ENCODE results near the gene LILRB1.
"Not testable (repeated sequence)": the region's sequence is repeated elsewhere in the genome, so short reads cannot be mapped to it uniquely, and the experiment has no call there.

Gene LILRB1

GRCh38 chr19:54594737-54595136 is 35.5 kb upstream of the LILRB1 start:
- H3K79me2 ChIP-seq (ENCODE audit: insufficient read depth, low read length) = no peaks in the 10 kb centered on the region
- H3K9me3 ChIP-seq (ENCODE audit: insufficient read depth, low read depth, low read length) = no peaks in the 10 kb centered on the region
- H3K9ac ChIP-seq (ENCODE audit: low read depth, low read length, poor library complexity, severe bottlenecking) = no peak overlapping the region
- no peak overlapping the region for H2AFZ ChIP-seq (ENCODE audit: low read length)
- H3K4me1 ChIP-seq (ENCODE audit: insufficient read depth, low read length, poor library complexity, severe bottlenecking) = no peaks in the 10 kb centered on the region
- H3K4me3 ChIP-seq (ENCODE audit: low read length, poor library complexity, severe bottlenecking) = no peak overlapping the region
- no peaks in the 10 kb centered on the region for H4K20me1 ChIP-seq (ENCODE audit: insufficient read depth, low read length, poor library complexity, severe bottlenecking)
- no peak overlapping the region for H3K4me2 ChIP-seq (ENCODE audit: low read depth, low read length, poor library complexity, severe bottlenecking)
- no peaks in the 10 kb centered on the region for H3K36me3 ChIP-seq (ENCODE audit: insufficient read depth, low read length)
- H3K27me3 ChIP-seq (ENCODE audit: insufficient read depth, low read length, poor library complexity, severe bottlenecking) = peaks cover 3% of the 10 kb centered on the region
- H3K9me2 ChIP-seq (replicated peaks; ENCODE audit: low read depth, low read length) = no peaks in the 10 kb centered on the region
- TF ChIP-seq EZH2phosphoT487 (IDR thresholded peaks at IDR 0.05; ENCODE audit: borderline replicate concordance) = no peak
- H3F3A ChIP-seq (ENCODE audit: low read depth) = no peaks in the 10 kb centered on the region

DNA sequence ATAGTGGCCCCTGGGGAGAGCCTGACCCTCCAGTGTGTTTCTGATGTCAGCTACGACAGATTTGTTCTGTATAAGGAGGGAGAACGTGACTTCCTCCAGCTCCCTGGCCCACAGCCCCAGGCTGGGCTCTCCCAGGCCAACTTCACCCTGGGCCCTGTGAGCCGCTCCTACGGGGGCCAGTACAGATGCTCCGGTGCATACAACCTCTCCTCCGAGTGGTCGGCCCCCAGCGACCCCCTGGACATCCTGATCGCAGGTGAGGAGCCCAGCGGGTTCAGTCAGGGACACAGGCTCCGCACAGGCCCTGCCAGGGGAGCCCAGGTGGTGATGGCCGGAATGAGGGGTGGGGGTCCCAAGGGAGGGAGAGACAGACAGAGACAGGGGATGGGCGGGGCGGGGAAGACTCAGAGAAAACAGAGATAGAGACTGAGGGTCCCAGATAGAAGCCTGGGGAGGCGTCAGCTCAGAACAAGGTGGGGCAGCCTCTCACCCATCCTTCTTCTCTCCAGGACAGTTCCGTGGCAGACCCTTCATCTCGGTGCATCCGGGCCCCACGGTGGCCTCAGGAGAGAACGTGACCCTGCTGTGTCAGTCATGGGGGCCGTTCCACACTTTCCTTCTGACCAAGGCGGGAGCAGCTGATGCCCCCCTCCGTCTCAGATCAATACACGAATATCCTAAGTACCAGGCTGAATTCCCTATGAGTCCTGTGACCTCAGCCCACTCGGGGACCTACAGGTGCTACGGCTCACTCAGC is 34.4 kb upstream of the LILRB1 start:
- H3K27me3 ChIP-seq (ENCODE audit: insufficient read depth, low read length, poor library complexity, severe bottlenecking); H3K9me2 ChIP-seq (replicated peaks; ENCODE audit: low read depth, low read length); H3K36me3 ChIP-seq (ENCODE audit: insufficient read depth, low read length); H3K4me1 ChIP-seq (ENCODE audit: insufficient read depth, low read length, poor library complexity, severe bottlenecking); H2AFZ ChIP-seq (ENCODE audit: low read length); H3K79me2 ChIP-seq (ENCODE audit: insufficient read depth, low read length); H3K4me2 ChIP-seq (ENCODE audit: low read depth, low read length, poor library complexity, severe bottlenecking); H3K4me3 ChIP-seq (ENCODE audit: low read length, poor library complexity, severe bottlenecking); H3K9ac ChIP-seq (ENCODE audit: low read depth, low read length, poor library complexity, severe bottlenecking); H3K9me3 ChIP-seq (ENCODE audit: insufficient read depth, low read depth, low read length); H4K20me1 ChIP-seq (ENCODE audit: insufficient read depth, low read length, poor library complexity, severe bottlenecking); H3F3A ChIP-seq (ENCODE audit: low read depth): not testable (repeated sequence)

GRCh38 chr19:54600212-54600611 is 30.1 kb upstream of the LILRB1 start:
- no peaks in the 10 kb centered on the region for H3F3A ChIP-seq (ENCODE audit: low read depth)
- H4K20me1 ChIP-seq (ENCODE audit: insufficient read depth, low read length, poor library complexity, severe bottlenecking) = no peaks in the 10 kb centered on the region
- no peak overlapping the region for H3K4me3 ChIP-seq (ENCODE audit: low read length, poor library complexity, severe bottlenecking)
- H3K36me3 ChIP-seq (ENCODE audit: insufficient read depth, low read length) = no peaks in the 10 kb centered on the region
- H3K4me2 ChIP-seq (ENCODE audit: low read depth, low read length, poor library complexity, severe bottlenecking) = no peak overlapping the region
- no peaks in the 10 kb centered on the region for H3K9me2 ChIP-seq (replicated peaks; ENCODE audit: low read depth, low read length)
- no peaks in the 10 kb centered on the region for H3K9me3 ChIP-seq (ENCODE audit: insufficient read depth, low read depth, low read length)
- no peaks in the 10 kb centered on the region for H3K4me1 ChIP-seq (ENCODE audit: insufficient read depth, low read length, poor library complexity, severe bottlenecking)
- H2AFZ ChIP-seq (ENCODE audit: low read length) = no peak overlapping the region
- no peak overlapping the region for H3K9ac ChIP-seq (ENCODE audit: low read depth, low read length, poor library complexity, severe bottlenecking)
- peaks cover 6% of the 10 kb centered on the region for H3K27me3 ChIP-seq (ENCODE audit: insufficient read depth, low read length, poor library complexity, severe bottlenecking)
- TF ChIP-seq, protein P1, sequence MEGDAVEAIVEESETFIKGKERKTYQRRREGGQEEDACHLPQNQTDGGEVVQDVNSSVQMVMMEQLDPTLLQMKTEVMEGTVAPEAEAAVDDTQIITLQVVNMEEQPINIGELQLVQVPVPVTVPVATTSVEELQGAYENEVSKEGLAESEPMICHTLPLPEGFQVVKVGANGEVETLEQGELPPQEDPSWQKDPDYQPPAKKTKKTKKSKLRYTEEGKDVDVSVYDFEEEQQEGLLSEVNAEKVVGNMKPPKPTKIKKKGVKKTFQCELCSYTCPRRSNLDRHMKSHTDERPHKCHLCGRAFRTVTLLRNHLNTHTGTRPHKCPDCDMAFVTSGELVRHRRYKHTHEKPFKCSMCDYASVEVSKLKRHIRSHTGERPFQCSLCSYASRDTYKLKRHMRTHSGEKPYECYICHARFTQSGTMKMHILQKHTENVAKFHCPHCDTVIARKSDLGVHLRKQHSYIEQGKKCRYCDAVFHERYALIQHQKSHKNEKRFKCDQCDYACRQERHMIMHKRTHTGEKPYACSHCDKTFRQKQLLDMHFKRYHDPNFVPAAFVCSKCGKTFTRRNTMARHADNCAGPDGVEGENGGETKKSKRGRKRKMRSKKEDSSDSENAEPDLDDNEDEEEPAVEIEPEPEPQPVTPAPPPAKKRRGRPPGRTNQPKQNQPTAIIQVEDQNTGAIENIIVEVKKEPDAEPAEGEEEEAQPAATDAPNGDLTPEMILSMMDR (conservative IDR thresholded peaks at IDR 0.05; ENCODE audit: low read length) = no peak
- TF ChIP-seq EZH2phosphoT487 (IDR thresholded peaks at IDR 0.05; ENCODE audit: borderline replicate concordance) = no peak
- H3K79me2 ChIP-seq (ENCODE audit: insufficient read depth, low read length) = no peaks in the 10 kb centered on the region

- no peak overlapping the region for H3K4me2 ChIP-seq (ENCODE audit: low read depth, low read length, poor library complexity, severe bottlenecking)
Observed at GRCh38 chr19:54606230-54606629, 24.1 kb upstream of the LILRB1 start.

More at GRCh38 chr19:54606230-54606629, 24.1 kb upstream of the LILRB1 start:
- no peak overlapping the region for H3K9ac ChIP-seq (ENCODE audit: low read depth, low read length, poor library complexity, severe bottlenecking)
- no peaks in the 10 kb centered on the region for H3F3A ChIP-seq (ENCODE audit: low read depth)
- H3K4me3 ChIP-seq (ENCODE audit: low read length, poor library complexity, severe bottlenecking) = no peak overlapping the region
- no peaks in the 10 kb centered on the region for H3K36me3 ChIP-seq (ENCODE audit: insufficient read depth, low read length)
- no peaks in the 10 kb centered on the region for H4K20me1 ChIP-seq (ENCODE audit: insufficient read depth, low read length, poor library complexity, severe bottlenecking)
- H3K79me2 ChIP-seq (ENCODE audit: insufficient read depth, low read length) = no peaks in the 10 kb centered on the region
- no peaks in the 10 kb centered on the region for H3K27me3 ChIP-seq (ENCODE audit: insufficient read depth, low read length, poor library complexity, severe bottlenecking)
- no peak overlapping the region for H2AFZ ChIP-seq (ENCODE audit: low read length)
- H3K9me3 ChIP-seq (ENCODE audit: insufficient read depth, low read depth, low read length) = no peaks in the 10 kb centered on the region
- H3K4me1 ChIP-seq (ENCODE audit: insufficient read depth, low read length, poor library complexity, severe bottlenecking) = no peaks in the 10 kb centered on the region
- no peak for TF ChIP-seq EZH2phosphoT487 (IDR thresholded peaks at IDR 0.05; ENCODE audit: borderline replicate concordance)
- TF ChIP-seq, protein P1 (conservative IDR thresholded peaks at IDR 0.05; ENCODE audit: low read length) = no peak
- H3K9me2 ChIP-seq (replicated peaks; ENCODE audit: low read depth, low read length) = no peaks in the 10 kb centered on the region

Measured in Loucy (cell line).